HG03280 (cell line): ENCODE measurements around the gene MORC4.

Experiments used
- ATAC-seq: cut with Tn5 transposase; IDR thresholded peaks from one replicate; pipeline ENCODE4 v1.9.1; 2021; ENCODE audit warnings: mild to moderate bottlenecking, moderate library complexity; ENCODE audit not compliant: unreplicated experiment

Gene MORC4

GRCh38 chrX:106912864-106913263 lies 87.1 kb downstream of the MORC4 start:
- ATAC-seq, result no peak

GRCh38 chrX:106906361-106906760 lies 93.7 kb downstream of the MORC4 start:
- no peak for ATAC-seq

- no peak for ATAC-seq
Observed at GRCh38 chrX:106905064-106905708, 94.8 kb downstream of the MORC4 start.

- no peak for ATAC-seq
Observed at GRCh38 chrX:106903856-106904528, 96.0 kb downstream of the MORC4 start.

GRCh38 chrX:106903291-106903824 lies 96.7 kb downstream of the MORC4 start, which contains the start of gene RIPPLY1:
TSS of gene RIPPLY1 (minus strand) at chrX:106903341. CDS start at chrX:106903287, 54 bp downstream.
- no peak for ATAC-seq

GRCh38 chrX:106902684-106903083 lies 97.3 kb downstream of the MORC4 start:
- ATAC-seq, result no peak

- no peak for ATAC-seq
Observed at GRCh38 chrX:106901781-106902219, 98.2 kb downstream of the MORC4 start.

- ATAC-seq, result no peak
Observed at GRCh38 chrX:106901341-106901740, 98.7 kb downstream of the MORC4 start.

GRCh38 chrX:106899841-106900240 lies 100.2 kb downstream of the MORC4 start:
- ATAC-seq, result no peak

- ATAC-seq, result no peak
Observed at GRCh38 chrX:106899276-106899675, 100.7 kb downstream of the MORC4 start.

GRCh38 chrX:106898462-106898861 lies 101.5 kb downstream of the MORC4 start:
- ATAC-seq, result no peak

GRCh38 chrX:106897259-106897658 lies 102.8 kb downstream of the MORC4 start:
- ATAC-seq, result no peak

GRCh38 chrX:106894978-106895452 lies 105.0 kb downstream of the MORC4 start:
- ATAC-seq, result no peak

- peak; percentile 87 for ATAC-seq
Observed at GRCh38 chrX:106894392-106894909, 105.6 kb downstream of the MORC4 start.

- no peak for ATAC-seq
Observed at GRCh38 chrX:106891762-106892460, 108.1 kb downstream of the MORC4 start.
